Measurements from ENCODE around the gene AMBRA1.
"Not testable (repeated sequence)": the region's sequence is repeated elsewhere in the genome, so short reads cannot be mapped to it uniquely, and the experiment has no call there.

The AMBRA1 gene

GRCh38 chr11:46616551-46617133 lies 22.8 kb upstream of the AMBRA1 start:
- DNase-seq (ENCODE audit: low spot score): no peak

GRCh38 chr11:46615756-46616155 lies 21.9 kb upstream of the AMBRA1 start:
- no peak for DNase-seq (ENCODE audit: low spot score)

GRCh38 chr11:46612326-46612725 lies 18.5 kb upstream of the AMBRA1 start:
- DNase-seq (ENCODE audit: low spot score): peak; percentile 67

GRCh38 chr11:46611526-46612304 lies 17.9 kb upstream of the AMBRA1 start:
- peak; percentile 16 for DNase-seq (ENCODE audit: low spot score)

GRCh38 chr11:46609386-46609785 lies 15.6 kb upstream of the AMBRA1 start:
- no peak for DNase-seq (ENCODE audit: low spot score)

GRCh38 chr11:46607516-46607915 lies 13.7 kb upstream of the AMBRA1 start:
- no peak for DNase-seq (ENCODE audit: low spot score)

- no peak for DNase-seq (ENCODE audit: low spot score)
These were observed 11.0 kb upstream of the AMBRA1 start for GRCh38 chr11:46604796-46605195.

- no peak for DNase-seq (ENCODE audit: low spot score)
These were observed 10.0 kb upstream of the AMBRA1 start for GRCh38 chr11:46603704-46604308.

- DNase-seq (ENCODE audit: low spot score): peak; percentile 27
These were observed 7.3 kb upstream of the AMBRA1 start for GRCh38 chr11:46601129-46601528.

GRCh38 chr11:46600194-46600960 lies 6.6 kb upstream of the AMBRA1 start:
- no peak for DNase-seq (ENCODE audit: low spot score)

GRCh38 chr11:46599340-46600193 lies 5.7 kb upstream of the AMBRA1 start:
- DNase-seq (ENCODE audit: low spot score): no peak

- no peak for DNase-seq (ENCODE audit: low spot score)
These were observed 3.9 kb upstream of the AMBRA1 start for GRCh38 chr11:46597609-46598219.

- DNase-seq (ENCODE audit: low spot score): no peak
These were observed 3.3 kb upstream of the AMBRA1 start for GRCh38 chr11:46597155-46597554.

- DNase-seq (ENCODE audit: low spot score): no peak
These were observed 962 bp upstream of the AMBRA1 start for GRCh38 chr11:46594785-46595184.

- no peak for DNase-seq (ENCODE audit: low spot score)
These were observed 514 bp upstream of the AMBRA1 start for GRCh38 chr11:46594374-46594700.

GRCh38 chr11:46590740-46591605 lies 2.9 kb downstream of the AMBRA1 start:
- no peak for DNase-seq (ENCODE audit: low spot score)

- no peak for DNase-seq (ENCODE audit: low spot score)
These were observed 4.9 kb downstream of the AMBRA1 start for GRCh38 chr11:46588915-46589314.

- no peak for DNase-seq (ENCODE audit: low spot score)
These were observed 5.7 kb downstream of the AMBRA1 start for GRCh38 chr11:46588131-46588530.

GRCh38 chr11:46583513-46583912 lies 10.3 kb downstream of the AMBRA1 start:
- DNase-seq (ENCODE audit: low spot score): not testable (repeated sequence)

GRCh38 chr11:46582588-46582987 lies 11.2 kb downstream of the AMBRA1 start:
- no peak for DNase-seq (ENCODE audit: low spot score)
